Fibroblast of lung (primary cell): ENCODE results near the gene MYOCD. TPM values are rescaled to one million over a fixed set of nuclear protein-coding genes. Genes with fewer than 3 reads are reported as not detected.

Source experiments
- DNase-seq, 2 donors: peaks; one replicate each; pipeline versions ENCODE4 v3.0.0 to v3.0.0-alpha.2; 2010; ENCODE audit warnings: low read depth in 2 of 2
- H2AFZ ChIP-seq: 2 replicates; pipeline ENCODE4 v1.5.1; 2012; ENCODE audit warnings: low read length, control low read depth, inconsistent platforms
- H3K27ac ChIP-seq: 2 replicates; pipeline ENCODE4 v1.5.1; 2011; ENCODE audit warnings: low read length, control low read depth; ENCODE audit not compliant: insufficient read depth
- H3K27me3 ChIP-seq: 2 replicates; pipeline ENCODE4 v1.5.1; 2011; ENCODE audit warnings: mild to moderate bottlenecking, low read length; ENCODE audit not compliant: control insufficient read depth, insufficient read depth
- H3K36me3 ChIP-seq: 2 replicates; pipeline ENCODE4 v1.5.1; 2011; ENCODE audit warnings: low read length; ENCODE audit not compliant: control insufficient read depth, insufficient read depth
- H3K4me1 ChIP-seq: 2 replicates; pipeline ENCODE4 v1.5.1; 2011; ENCODE audit warnings: low read length; ENCODE audit not compliant: control insufficient read depth, insufficient read depth; ENCODE audit errors: extremely low read depth
- H3K4me2 ChIP-seq: 2 replicates; pipeline ENCODE4 v1.5.1; 2011; ENCODE audit warnings: low read length, control low read depth; ENCODE audit not compliant: insufficient read depth; ENCODE audit errors: extremely low read depth
- H3K4me3 ChIP-seq, 4 experiments: fragments of 200-600 bp in 1 of 4; sonication (generic) in 1 of 4; replicated peaks in 1 of 4; 2 replicates each; pipeline ENCODE4 v1.5.1; 2011 to 2016; ENCODE audit warnings: low read length in 4 of 4, low read depth in 3 of 4, mild to moderate bottlenecking in 3 of 4, control low read depth in 2 of 4, inconsistent platforms in 1 of 4, mixed read lengths in 1 of 4; ENCODE audit not compliant: insufficient read depth in 1 of 4; ENCODE audit errors: control extremely low read depth in 1 of 4
- H3K79me2 ChIP-seq: 2 replicates; pipeline ENCODE4 v1.5.1; 2012; ENCODE audit warnings: mild to moderate bottlenecking, low read length, inconsistent platforms; ENCODE audit not compliant: control insufficient read depth, insufficient read depth
- H3K9ac ChIP-seq: 2 replicates; pipeline ENCODE4 v1.5.1; 2011; ENCODE audit warnings: mild to moderate bottlenecking, low read length, control low read depth; ENCODE audit not compliant: insufficient read depth
- H3K9me3 ChIP-seq: 2 replicates; pipeline ENCODE4 v1.5.1; 2012; ENCODE audit warnings: low read depth, low read length; ENCODE audit not compliant: control insufficient read depth, insufficient read depth
- H4K20me1 ChIP-seq: 2 replicates; pipeline ENCODE4 v1.5.1; 2011; ENCODE audit warnings: low read length; ENCODE audit not compliant: control insufficient read depth, insufficient read depth; ENCODE audit errors: extremely low read depth
- EZH2 ChIP-seq: IDR thresholded peaks from 2 replicates; pipeline ENCODE4 v1.5.1; 2012; ENCODE audit warnings: low read length, control low read depth, mild to moderate bottlenecking; ENCODE audit errors: missing control alignments
- polyA plus RNA-seq, 2 donors: library from polyadenylated mRNA; depleted of rRNA in 1 of 2; stranded (reverse) in 1 of 2; unstranded in 1 of 2; fragments of >200 nt; gene quantifications; 2 replicates each; pipeline ENCODE4 v1.2.1, GENCODE V29; 2011 to 2012; ENCODE audit warnings: missing spikeins in 1 of 2
- total RNA-seq: library from RNA; depleted of rRNA; stranded (reverse); fragments of >200 nt; gene quantifications from 2 replicates; pipeline ENCODE4 v1.2.1, GENCODE V29; 2014
- TF ChIP-seq, protein P1 (sequence below), 2 donors: IDR thresholded peaks in 1 of 2; conservative IDR thresholded peaks in 1 of 2; 1 replicate in 1 of 2; 2 replicates in 1 of 2; pipeline ENCODE4 v1.5.1; 2011 to 2012; ENCODE audit warnings: low read length in 2 of 2, control low read depth in 1 of 2, inconsistent platforms in 1 of 2, low read depth in 1 of 2, mild to moderate bottlenecking in 1 of 2

MYOCD gene
- total and polyA plus RNA-seq, 2 donors (not counting 1 experiment from before 2014, with no cell fraction given): 0.17 to 0.99 TPM

GRCh38 chr17:12726131-12726530 is 60.4 kb downstream of the MYOCD start:
- Histone ChIP-seq H3K4me2 (no peak overlapping the region), H3K9me3 (no peaks in the 10 kb centered on the region), H2AFZ (no peak overlapping the region), H3K79me2 (no peaks in the 10 kb centered on the region), H3K4me1 (peaks cover 10% of the 10 kb centered on the region), H3K36me3 (no peaks in the 10 kb centered on the region), H3K27me3 (no peaks in the 10 kb centered on the region), H3K27ac (no peak overlapping the region), H4K20me1 (no peaks in the 10 kb centered on the region), H3K4me3 (no peak overlapping the region), H3K9ac (no peak overlapping the region)
- no peak for DNase-seq
- TF ChIP-seq, protein P1, sequence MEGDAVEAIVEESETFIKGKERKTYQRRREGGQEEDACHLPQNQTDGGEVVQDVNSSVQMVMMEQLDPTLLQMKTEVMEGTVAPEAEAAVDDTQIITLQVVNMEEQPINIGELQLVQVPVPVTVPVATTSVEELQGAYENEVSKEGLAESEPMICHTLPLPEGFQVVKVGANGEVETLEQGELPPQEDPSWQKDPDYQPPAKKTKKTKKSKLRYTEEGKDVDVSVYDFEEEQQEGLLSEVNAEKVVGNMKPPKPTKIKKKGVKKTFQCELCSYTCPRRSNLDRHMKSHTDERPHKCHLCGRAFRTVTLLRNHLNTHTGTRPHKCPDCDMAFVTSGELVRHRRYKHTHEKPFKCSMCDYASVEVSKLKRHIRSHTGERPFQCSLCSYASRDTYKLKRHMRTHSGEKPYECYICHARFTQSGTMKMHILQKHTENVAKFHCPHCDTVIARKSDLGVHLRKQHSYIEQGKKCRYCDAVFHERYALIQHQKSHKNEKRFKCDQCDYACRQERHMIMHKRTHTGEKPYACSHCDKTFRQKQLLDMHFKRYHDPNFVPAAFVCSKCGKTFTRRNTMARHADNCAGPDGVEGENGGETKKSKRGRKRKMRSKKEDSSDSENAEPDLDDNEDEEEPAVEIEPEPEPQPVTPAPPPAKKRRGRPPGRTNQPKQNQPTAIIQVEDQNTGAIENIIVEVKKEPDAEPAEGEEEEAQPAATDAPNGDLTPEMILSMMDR (conservative IDR thresholded peaks at IDR 0.05 in 1 of 2, IDR thresholded peaks at IDR 0.05 in 1 of 2; ENCODE audit: low read depth in 1 of 2, low read length in 2 of 2): no peak
- TF ChIP-seq EZH2: no peak

DNA sequence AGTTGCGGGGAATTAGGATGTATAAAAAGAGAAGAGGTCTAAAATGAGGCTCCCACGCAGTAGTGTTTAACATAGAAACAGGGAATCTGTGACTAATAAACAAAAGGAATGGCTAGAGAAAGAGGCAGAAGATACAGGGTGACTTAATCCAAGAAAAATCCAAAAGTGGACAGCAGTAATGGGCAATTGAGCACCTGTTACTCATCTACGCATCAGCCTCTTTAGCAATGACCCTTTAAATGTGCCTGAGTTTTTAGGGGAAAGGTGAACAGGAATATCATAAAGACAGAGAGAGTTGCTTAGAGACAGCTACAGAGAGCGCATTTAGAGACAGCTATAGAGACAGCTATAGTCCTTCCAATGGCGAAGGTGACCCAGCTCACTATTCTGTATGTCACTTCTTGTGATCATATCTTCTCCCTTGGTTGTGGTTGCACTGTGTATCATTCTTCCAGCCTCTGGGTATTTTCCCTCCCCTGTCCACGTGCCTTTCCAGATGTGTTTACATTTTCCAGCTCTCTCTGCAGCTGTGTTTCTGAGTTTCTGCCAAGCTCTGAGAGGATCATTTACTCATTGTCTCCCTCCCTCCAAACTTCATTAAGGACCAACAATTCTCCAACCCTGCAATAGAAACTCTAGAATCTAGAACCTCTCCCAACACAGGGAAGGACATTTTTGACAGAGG is 61.5 kb downstream of the MYOCD start:
- H3K27ac ChIP-seq: no peak overlapping the region
- H3K9ac ChIP-seq: no peak overlapping the region
- no peak overlapping the region for H2AFZ ChIP-seq
- H3K4me2 ChIP-seq: peak overlapping the region; percentile 11
- H3K79me2 ChIP-seq: no peaks in the 10 kb centered on the region
- no peaks in the 10 kb centered on the region for H4K20me1 ChIP-seq
- no peaks in the 10 kb centered on the region for H3K27me3 ChIP-seq
- H3K9me3 ChIP-seq: no peaks in the 10 kb centered on the region
- no peaks in the 10 kb centered on the region for H3K36me3 ChIP-seq
- peaks cover 11% of the 10 kb centered on the region for H3K4me1 ChIP-seq
- peak; percentile 43 to 90 for DNase-seq
- TF ChIP-seq, protein P1 (conservative IDR thresholded peaks at IDR 0.05 in 1 of 2, IDR thresholded peaks at IDR 0.05 in 1 of 2; ENCODE audit: low read depth in 1 of 2, low read length in 2 of 2): no peak
- no peak for TF ChIP-seq EZH2
- no peak overlapping the region for H3K4me3 ChIP-seq

- Histone ChIP-seq H3K27ac (no peak overlapping the region), H3K9ac (no peak overlapping the region), H3K36me3 (no peaks in the 10 kb centered on the region), H4K20me1 (no peaks in the 10 kb centered on the region), H3K4me1 (peaks cover 11% of the 10 kb centered on the region), H3K4me2 (peak overlapping the region; percentile 11), H3K27me3 (no peaks in the 10 kb centered on the region), H3K9me3 (no peaks in the 10 kb centered on the region), H3K79me2 (no peaks in the 10 kb centered on the region), H3K4me3 (no peak overlapping the region), H2AFZ (no peak overlapping the region)
- no peak for TF ChIP-seq EZH2
- TF ChIP-seq, protein P1 (conservative IDR thresholded peaks at IDR 0.05 in 1 of 2, IDR thresholded peaks at IDR 0.05 in 1 of 2; ENCODE audit: low read depth in 1 of 2, low read length in 2 of 2): no peak
- peak; percentile 33 to 51 for DNase-seq
These were observed 62.2 kb downstream of the MYOCD start for GRCh38 chr17:12727881-12728280.
